Uterine smooth muscle cell (primary cell): ENCODE measurements around the gene HACD3. TPM values are rescaled to one million over a fixed set of nuclear protein-coding genes. Genes with fewer than 3 reads are reported as not detected.

ENCODE experiments used
- total RNA-seq: library from RNA; depleted of rRNA; stranded (reverse); fragments of >200 nt; gene quantifications from 2 replicates; pipeline ENCODE4 v1.2.3, GENCODE V29; 2014

HACD3 gene
- 80.5 and 105 TPM in 2 replicates for total RNA-seq

DNA sequence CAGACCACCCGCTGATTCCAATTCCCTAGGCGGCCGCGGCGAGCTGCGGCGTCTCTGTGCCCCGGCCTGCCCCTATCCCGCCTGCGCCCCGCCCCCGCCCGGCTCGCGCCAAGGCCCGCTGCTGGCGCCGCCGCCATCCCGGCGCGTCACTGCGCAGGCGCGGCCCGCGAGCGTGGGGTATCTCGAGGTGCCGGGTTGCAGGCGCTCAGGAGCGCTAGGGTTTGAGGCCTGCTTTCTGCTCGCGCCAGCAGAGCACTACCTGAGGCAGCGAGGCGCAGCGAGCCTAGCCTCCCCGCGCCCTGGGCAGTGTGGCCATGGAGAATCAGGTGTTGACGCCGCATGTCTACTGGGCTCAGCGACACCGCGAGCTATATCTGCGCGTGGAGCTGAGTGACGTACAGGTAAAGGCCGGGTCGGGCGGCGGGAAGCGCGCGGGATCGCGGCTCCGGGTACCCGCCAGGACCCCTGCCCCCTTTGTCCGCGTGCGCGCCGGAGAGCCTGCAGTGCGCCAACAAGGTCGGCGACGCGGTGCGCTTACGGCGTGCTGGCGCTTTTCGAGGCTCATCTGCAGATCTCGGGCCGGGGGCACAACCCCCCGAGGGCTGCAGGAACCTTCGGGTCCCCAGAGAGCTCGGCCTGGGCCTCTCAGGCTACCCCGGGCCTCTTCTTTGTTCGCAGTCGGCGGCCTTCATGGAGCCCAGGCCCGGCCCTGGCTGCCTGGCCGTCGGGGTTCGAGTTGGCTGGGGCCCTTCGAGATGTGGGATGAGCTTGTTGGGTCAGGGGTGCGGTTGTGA lies at the start of gene HACD3:
TSS of gene HACD3 (plus strand) at position 146 of the 794 bp plus-strand sequence. CDS start at position 315, 169 bp downstream.

GRCh38 chr15:65516997-65517865 lies 13.0 kb upstream of the HACD3 start, which contains the start of gene DPP8:
DPP8 (minus strand) TSS chr15:65517689; CDS start chr15:65512553, 5,136 bp downstream.

GRCh38 chr15:65610871-65611718 lies 80.8 kb downstream of the HACD3 start, which contains the start of gene INTS14:
INTS14 (minus strand) TSS chr15:65611131; CDS start chr15:65607380, 3,751 bp downstream.

GRCh38 chr15:65621638-65622037 lies 91.4 kb downstream of the HACD3 start, which contains the start of gene SLC24A1:
SLC24A1 (plus strand) TSS chr15:65621938; CDS start chr15:65624081, 2,143 bp downstream.

Other genes starting within 250 kb of the HACD3 start
- gene PARP16, start 243.6 kb upstream of the HACD3 start, total RNA-seq, result 1.5 and 1.7 TPM in 2 replicates
- under 0.01 TPM in 1 of 2 replicates, not detected in the other for gene RNU5A-1, start 234.4 kb upstream of the HACD3 start, total RNA-seq
- gene RNU5B-1, start 225.8 kb upstream of the HACD3 start, total RNA-seq, result not detected in 2 replicates
- gene IGDCC3, start 152.5 kb upstream of the HACD3 start, total RNA-seq, result under 0.01 TPM in 1 of 2 replicates, not detected in the other
- gene IGDCC4, start 107.5 kb upstream of the HACD3 start, total RNA-seq, result 2.5 and 4.3 TPM in 2 replicates
- 44.0 and 44.2 TPM in 2 replicates for gene DPP8, start 12.8 kb upstream of the HACD3 start, total RNA-seq
- 35.0 and 38.6 TPM in 2 replicates for gene INTS14, start 80.7 kb downstream of the HACD3 start, total RNA-seq
- gene SLC24A1, start 91.5 kb downstream of the HACD3 start, total RNA-seq, result 3.7 TPM in 2 replicates